Activated CD4-positive, alpha-beta T cell treated with anti-CD3 and anti-CD28 coated beads for 48 hours (primary cell): ENCODE data around the gene ERGIC2.
A peak's percentile ranks its signal among the peaks of the same experiment; 100 is the strongest.

Experiments
- DNase-seq: peaks from one replicate; pipeline ENCODE4 v3.0.0-alpha.2; 2020

Gene ERGIC2

GRCh38 chr12:29374012-29374411 is 7.0 kb downstream of the ERGIC2 start:
- DNase-seq: no peak

- DNase-seq: no peak
Measured at GRCh38 chr12:29365091-29365490, 15.9 kb downstream of the ERGIC2 start.

GRCh38 chr12:29354954-29355353 is 26.0 kb downstream of the ERGIC2 start:
- no peak for DNase-seq

GRCh38 chr12:29350080-29350479 is 30.9 kb downstream of the ERGIC2 start:
- DNase-seq: no peak

- DNase-seq: no peak
Measured at GRCh38 chr12:29346769-29347421, 34.1 kb downstream of the ERGIC2 start.

GRCh38 chr12:29343022-29343799 is 37.8 kb downstream of the ERGIC2 start:
- DNase-seq: no peak

- no peak for DNase-seq
Measured at GRCh38 chr12:29337325-29337724, 43.6 kb downstream of the ERGIC2 start.

GRCh38 chr12:29334937-29335336 is 46.0 kb downstream of the ERGIC2 start:
- DNase-seq: no peak

- no peak for DNase-seq
Measured at GRCh38 chr12:29333178-29333577, 47.8 kb downstream of the ERGIC2 start.

- DNase-seq: no peak
Measured at GRCh38 chr12:29329411-29329810, 51.6 kb downstream of the ERGIC2 start.

- DNase-seq: no peak
Measured at GRCh38 chr12:29322157-29322556, 58.8 kb downstream of the ERGIC2 start.

GRCh38 chr12:29320295-29321085 is 60.5 kb downstream of the ERGIC2 start:
- no peak for DNase-seq

- peak; percentile 49 for DNase-seq
Measured at GRCh38 chr12:29317556-29318363, 63.2 kb downstream of the ERGIC2 start.

- DNase-seq: no peak
Measured at GRCh38 chr12:29316752-29317151, 64.2 kb downstream of the ERGIC2 start.

- no peak for DNase-seq
Measured at GRCh38 chr12:29314416-29314815, 66.6 kb downstream of the ERGIC2 start.

- no peak for DNase-seq
Measured at GRCh38 chr12:29310899-29311298, 70.1 kb downstream of the ERGIC2 start.

- DNase-seq: no peak
Measured at GRCh38 chr12:29309320-29309902, 71.6 kb downstream of the ERGIC2 start.

- no peak for DNase-seq
Measured at GRCh38 chr12:29306682-29307081, 74.3 kb downstream of the ERGIC2 start.

- no peak for DNase-seq
Measured at GRCh38 chr12:29306266-29306665, 74.7 kb downstream of the ERGIC2 start.

- no peak for DNase-seq
Measured at GRCh38 chr12:29304388-29304787, 76.6 kb downstream of the ERGIC2 start.

GRCh38 chr12:29301114-29301513 is 79.9 kb downstream of the ERGIC2 start:
- no peak for DNase-seq

GRCh38 chr12:29299633-29300032 is 81.3 kb downstream of the ERGIC2 start:
- DNase-seq: no peak
